ENCODE data around the gene NLRC5.

DNA sequence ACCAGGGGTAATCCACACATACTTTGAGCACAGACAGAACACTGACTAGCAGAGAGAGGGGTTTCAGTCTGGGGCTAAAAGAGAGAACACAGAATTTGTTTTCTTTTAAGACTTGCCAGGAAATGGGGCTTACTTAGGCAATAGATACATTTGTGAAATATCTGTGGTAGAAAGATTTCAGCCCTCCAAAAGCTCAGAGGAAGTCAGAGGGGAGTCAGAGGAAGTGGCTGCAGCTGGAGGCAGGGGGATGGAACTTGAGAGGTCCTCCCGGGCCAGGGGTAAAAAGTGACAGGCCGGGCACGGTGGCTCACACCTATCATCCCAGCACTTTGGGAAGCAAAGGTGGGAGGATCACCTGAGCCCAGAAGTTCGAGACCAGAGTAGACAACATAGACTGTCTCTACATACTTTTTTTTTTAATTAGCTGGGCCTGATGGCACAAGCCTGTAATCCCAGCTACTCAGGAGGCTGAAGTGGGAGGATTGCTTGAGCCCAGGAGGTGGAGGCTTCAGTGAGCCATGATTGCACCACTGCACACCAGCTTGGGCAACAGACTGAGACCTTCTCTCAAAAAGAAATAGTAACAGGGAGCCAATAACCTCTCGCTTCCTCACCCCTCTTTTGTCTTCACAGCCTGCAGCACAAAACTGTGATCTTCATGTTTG is 49.9 kb downstream of the NLRC5 start:
- TF ChIP-seq, protein P1, sequence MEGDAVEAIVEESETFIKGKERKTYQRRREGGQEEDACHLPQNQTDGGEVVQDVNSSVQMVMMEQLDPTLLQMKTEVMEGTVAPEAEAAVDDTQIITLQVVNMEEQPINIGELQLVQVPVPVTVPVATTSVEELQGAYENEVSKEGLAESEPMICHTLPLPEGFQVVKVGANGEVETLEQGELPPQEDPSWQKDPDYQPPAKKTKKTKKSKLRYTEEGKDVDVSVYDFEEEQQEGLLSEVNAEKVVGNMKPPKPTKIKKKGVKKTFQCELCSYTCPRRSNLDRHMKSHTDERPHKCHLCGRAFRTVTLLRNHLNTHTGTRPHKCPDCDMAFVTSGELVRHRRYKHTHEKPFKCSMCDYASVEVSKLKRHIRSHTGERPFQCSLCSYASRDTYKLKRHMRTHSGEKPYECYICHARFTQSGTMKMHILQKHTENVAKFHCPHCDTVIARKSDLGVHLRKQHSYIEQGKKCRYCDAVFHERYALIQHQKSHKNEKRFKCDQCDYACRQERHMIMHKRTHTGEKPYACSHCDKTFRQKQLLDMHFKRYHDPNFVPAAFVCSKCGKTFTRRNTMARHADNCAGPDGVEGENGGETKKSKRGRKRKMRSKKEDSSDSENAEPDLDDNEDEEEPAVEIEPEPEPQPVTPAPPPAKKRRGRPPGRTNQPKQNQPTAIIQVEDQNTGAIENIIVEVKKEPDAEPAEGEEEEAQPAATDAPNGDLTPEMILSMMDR (IDR thresholded peaks at IDR 0.05) = no peak
- TF ChIP-seq POLR2AphosphoS5 (IDR thresholded peaks at IDR 0.05) = no peak
- no peak for TF ChIP-seq POLR2A (IDR thresholded peaks at IDR 0.05)
